ENCODE results near the gene ZIM2.

Gene ZIM2

DNA sequence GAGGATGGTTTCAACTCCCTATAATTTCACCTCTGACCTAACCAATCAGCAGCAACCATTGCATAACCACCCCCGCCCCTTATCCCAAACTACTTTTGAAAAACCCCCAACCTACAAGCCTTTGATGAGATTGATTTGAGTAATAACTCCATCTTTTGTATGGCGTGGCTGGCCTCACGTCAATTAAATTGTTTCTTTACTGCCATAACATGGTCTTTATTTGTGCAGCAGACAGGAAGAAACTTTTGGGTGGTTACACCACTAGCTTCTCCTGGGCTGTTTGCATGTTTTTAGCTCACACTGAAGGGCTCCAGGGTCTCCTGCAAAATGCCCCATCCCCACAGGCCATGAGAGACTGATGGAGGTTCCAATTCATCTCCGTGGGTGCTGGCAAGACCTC is 34.0 kb upstream of the ZIM2 start:
- no peak for TF ChIP-seq EZH2phosphoT487 (conservative IDR thresholded peaks at IDR 0.05; ENCODE audit: low read length)
- TF ChIP-seq, protein P1, sequence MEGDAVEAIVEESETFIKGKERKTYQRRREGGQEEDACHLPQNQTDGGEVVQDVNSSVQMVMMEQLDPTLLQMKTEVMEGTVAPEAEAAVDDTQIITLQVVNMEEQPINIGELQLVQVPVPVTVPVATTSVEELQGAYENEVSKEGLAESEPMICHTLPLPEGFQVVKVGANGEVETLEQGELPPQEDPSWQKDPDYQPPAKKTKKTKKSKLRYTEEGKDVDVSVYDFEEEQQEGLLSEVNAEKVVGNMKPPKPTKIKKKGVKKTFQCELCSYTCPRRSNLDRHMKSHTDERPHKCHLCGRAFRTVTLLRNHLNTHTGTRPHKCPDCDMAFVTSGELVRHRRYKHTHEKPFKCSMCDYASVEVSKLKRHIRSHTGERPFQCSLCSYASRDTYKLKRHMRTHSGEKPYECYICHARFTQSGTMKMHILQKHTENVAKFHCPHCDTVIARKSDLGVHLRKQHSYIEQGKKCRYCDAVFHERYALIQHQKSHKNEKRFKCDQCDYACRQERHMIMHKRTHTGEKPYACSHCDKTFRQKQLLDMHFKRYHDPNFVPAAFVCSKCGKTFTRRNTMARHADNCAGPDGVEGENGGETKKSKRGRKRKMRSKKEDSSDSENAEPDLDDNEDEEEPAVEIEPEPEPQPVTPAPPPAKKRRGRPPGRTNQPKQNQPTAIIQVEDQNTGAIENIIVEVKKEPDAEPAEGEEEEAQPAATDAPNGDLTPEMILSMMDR (IDR thresholded peaks at IDR 0.05; ENCODE audit: insufficient read depth, low read length, poor library complexity, severe bottlenecking), result no peak
- Histone ChIP-seq H3K9me3 (ENCODE audit: insufficient read depth, low read length) (no peaks in the 10 kb centered on the region), H3K27ac (ENCODE audit: low read depth, low read length) (no peak overlapping the region), H3K9me2 (replicated peaks; ENCODE audit: insufficient read depth, low read length) (no peaks in the 10 kb centered on the region), H3F3A (ENCODE audit: insufficient read depth) (no peaks in the 10 kb centered on the region), H3K36me3 (ENCODE audit: low read length) (no peaks in the 10 kb centered on the region), H4K20me1 (ENCODE audit: low read depth, low read length) (no peaks in the 10 kb centered on the region), H3K4me3 (ENCODE audit: insufficient read depth, low read length, poor library complexity, severe bottlenecking) (no peak overlapping the region), H3K27me3 (ENCODE audit: low read length) (no peaks in the 10 kb centered on the region), H3K4me2 (ENCODE audit: low read depth, low read length, poor library complexity, severe bottlenecking) (no peak overlapping the region), H2AFZ (ENCODE audit: low read depth, low read length, severe bottlenecking) (no peak overlapping the region), H3K79me2 (ENCODE audit: insufficient read depth, low read length) (no peaks in the 10 kb centered on the region), H3K9ac (ENCODE audit: low read length) (no peak overlapping the region)

DNA sequence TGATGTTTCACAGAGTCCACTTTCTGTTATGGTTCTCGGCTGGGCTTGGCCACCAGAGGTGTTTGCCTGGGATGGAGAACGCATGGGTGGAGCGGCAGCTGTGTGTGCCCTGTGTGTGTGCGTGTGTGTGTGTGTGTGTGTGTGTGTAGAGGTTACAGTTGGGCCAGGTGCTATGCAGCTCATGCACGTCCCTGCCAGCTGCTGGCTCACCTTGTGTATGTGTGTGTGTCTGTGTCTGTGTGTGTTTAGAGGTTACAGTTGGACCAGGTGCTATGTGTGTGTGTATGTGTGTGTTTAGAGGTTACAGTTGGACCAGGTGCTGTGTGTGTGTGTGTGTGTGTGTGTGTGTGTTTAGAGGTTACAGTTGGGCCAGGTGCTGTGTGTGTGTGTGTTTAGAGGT is 33.0 kb upstream of the ZIM2 start:
- H2AFZ ChIP-seq (ENCODE audit: low read depth, low read length, severe bottlenecking), result no peak overlapping the region
- H3K27me3 ChIP-seq (ENCODE audit: low read length), result no peaks in the 10 kb centered on the region
- H4K20me1 ChIP-seq (ENCODE audit: low read depth, low read length), result no peaks in the 10 kb centered on the region
- H3K4me2 ChIP-seq (ENCODE audit: low read depth, low read length, poor library complexity, severe bottlenecking), result no peak overlapping the region
- H3K79me2 ChIP-seq (ENCODE audit: insufficient read depth, low read length), result no peaks in the 10 kb centered on the region
- H3K9me2 ChIP-seq (replicated peaks; ENCODE audit: insufficient read depth, low read length), result no peaks in the 10 kb centered on the region
- no peaks in the 10 kb centered on the region for H3F3A ChIP-seq (ENCODE audit: insufficient read depth)
- H3K27ac ChIP-seq (ENCODE audit: low read depth, low read length), result no peak overlapping the region
- no peak overlapping the region for H3K4me3 ChIP-seq (ENCODE audit: insufficient read depth, low read length, poor library complexity, severe bottlenecking)
- H3K9me3 ChIP-seq (ENCODE audit: insufficient read depth, low read length), result no peaks in the 10 kb centered on the region
- no peak overlapping the region for H3K9ac ChIP-seq (ENCODE audit: low read length)
- no peaks in the 10 kb centered on the region for H3K36me3 ChIP-seq (ENCODE audit: low read length)
- TF ChIP-seq, protein P1 (IDR thresholded peaks at IDR 0.05; ENCODE audit: insufficient read depth, low read length, poor library complexity, severe bottlenecking), result no peak
- TF ChIP-seq EZH2phosphoT487 (conservative IDR thresholded peaks at IDR 0.05; ENCODE audit: low read length), result no peak

DNA sequence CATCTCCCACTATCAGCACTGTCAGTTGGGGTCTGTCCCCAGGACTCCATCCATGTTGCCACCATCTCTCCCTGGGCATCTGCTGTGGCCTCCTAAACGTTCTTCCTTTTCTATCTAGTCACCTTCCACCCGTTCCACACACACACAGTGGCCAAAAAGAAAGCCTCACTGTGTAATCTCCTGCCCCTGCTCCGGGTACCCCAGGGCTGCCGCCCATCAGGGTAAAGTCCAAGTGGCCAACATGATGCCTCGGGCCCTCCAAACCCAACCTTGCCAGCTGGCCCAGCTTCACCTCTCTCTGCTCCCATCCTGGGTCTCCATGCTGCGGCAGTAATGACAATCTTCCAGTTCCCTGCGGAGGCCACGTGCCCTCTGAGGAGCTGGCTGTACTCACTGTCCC is 29.4 kb upstream of the ZIM2 start:
- Histone ChIP-seq H3K27me3 (ENCODE audit: low read length) (no peaks in the 10 kb centered on the region), H3K4me3 (ENCODE audit: insufficient read depth, low read length, poor library complexity, severe bottlenecking) (no peak overlapping the region), H3K9me3 (ENCODE audit: insufficient read depth, low read length) (no peaks in the 10 kb centered on the region), H3K9me2 (replicated peaks; ENCODE audit: insufficient read depth, low read length) (no peaks in the 10 kb centered on the region), H3F3A (ENCODE audit: insufficient read depth) (no peaks in the 10 kb centered on the region), H3K9ac (ENCODE audit: low read length) (no peak overlapping the region), H4K20me1 (ENCODE audit: low read depth, low read length) (no peaks in the 10 kb centered on the region), H3K4me2 (ENCODE audit: low read depth, low read length, poor library complexity, severe bottlenecking) (no peak overlapping the region), H3K79me2 (ENCODE audit: insufficient read depth, low read length) (no peaks in the 10 kb centered on the region), H2AFZ (ENCODE audit: low read depth, low read length, severe bottlenecking) (no peak overlapping the region), H3K36me3 (ENCODE audit: low read length) (no peaks in the 10 kb centered on the region), H3K27ac (ENCODE audit: low read depth, low read length) (no peak overlapping the region)
- no peak for TF ChIP-seq EZH2phosphoT487 (conservative IDR thresholded peaks at IDR 0.05; ENCODE audit: low read length)
- TF ChIP-seq, protein P1 (IDR thresholded peaks at IDR 0.05; ENCODE audit: insufficient read depth, low read length, poor library complexity, severe bottlenecking), result no peak
